ENCODE measurements around the gene GIT1.

GIT1 gene

DNA sequence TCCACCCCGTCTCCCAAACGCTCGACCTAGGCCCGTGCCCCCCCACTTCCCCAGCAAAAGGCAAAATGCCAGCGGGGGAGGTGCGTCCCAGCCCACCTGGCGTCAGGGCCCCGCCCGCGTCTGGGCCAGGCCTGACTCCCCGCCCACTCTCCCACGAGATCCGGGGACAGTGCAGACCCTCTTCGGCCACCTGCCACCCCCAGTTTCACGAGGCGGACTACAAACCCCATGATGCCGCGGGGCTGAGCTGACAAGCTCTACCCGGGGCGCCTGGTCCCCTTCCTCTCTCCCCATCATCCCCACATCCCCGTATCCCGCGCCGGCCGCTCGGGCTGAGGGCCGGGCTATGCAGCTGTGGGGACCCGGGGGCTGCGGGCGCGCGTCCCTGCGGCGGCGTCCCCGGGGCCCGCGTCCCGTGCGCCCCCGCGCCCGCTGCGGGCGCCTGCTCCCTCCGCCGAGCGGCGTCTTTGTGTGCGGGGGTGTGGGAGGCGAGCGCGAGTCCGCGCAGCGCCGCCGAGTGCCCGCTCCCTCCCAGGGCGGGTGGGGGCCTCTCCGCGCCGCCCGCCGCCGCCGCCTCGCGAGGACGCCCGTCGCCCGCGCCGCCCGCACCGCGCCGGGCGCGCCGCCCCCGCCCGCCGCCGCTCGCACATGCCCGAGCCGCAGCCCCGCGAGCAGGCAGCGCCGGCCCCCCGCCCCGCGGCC, 3.6 kb upstream of the GIT1 start, which contains the start of gene ANKRD13B:
Gene ANKRD13B, plus strand, starts transcription at position 283 of the 702 bp plus-strand sequence. CDS start 490 bp downstream, outside the sequence.
- DNase-seq = peak; percentile 28

DNA sequence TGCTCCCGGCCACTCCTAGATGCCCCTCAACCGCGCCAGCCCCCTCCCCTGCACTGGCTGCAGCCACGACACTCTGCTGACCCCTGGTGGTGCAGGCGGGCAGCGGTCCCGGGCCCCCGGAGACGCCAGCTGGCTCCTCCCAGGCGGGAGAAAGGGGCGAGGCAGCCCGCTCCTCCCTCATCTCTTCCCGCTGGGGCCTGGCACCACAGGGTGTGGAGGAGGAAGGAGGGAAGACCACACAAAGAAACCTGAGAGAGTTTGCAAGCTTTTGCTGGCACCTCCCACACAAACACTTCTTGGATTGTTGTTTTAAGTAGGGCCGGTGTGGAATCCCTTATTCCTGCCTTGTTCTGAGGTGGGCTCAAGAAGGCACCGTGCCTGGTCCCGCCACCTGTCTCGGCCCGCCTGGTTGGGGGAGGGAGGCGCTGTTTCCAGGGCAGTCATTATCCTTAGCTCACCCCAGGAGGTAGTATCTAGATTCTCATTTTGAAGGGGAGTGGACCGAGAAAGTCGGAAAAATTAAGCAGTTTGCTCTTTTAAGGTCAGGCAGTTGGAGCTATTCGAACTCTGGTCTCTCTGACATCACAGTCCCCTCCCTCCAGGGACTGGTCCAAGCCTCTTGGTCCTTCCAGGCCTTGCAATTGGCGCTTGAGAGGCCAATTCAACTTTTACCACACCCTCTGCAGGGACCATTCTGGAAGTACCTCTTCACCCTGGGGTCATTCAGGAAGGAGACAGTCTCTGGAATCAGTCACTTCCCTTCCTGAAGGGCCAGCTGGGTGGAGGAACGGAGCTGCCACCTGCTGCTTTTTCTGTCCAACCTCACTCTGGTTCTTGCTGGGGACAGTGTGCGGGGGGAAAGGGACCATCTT, 2.5 kb upstream of the GIT1 start:
- peak; percentile 94 for DNase-seq

DNA sequence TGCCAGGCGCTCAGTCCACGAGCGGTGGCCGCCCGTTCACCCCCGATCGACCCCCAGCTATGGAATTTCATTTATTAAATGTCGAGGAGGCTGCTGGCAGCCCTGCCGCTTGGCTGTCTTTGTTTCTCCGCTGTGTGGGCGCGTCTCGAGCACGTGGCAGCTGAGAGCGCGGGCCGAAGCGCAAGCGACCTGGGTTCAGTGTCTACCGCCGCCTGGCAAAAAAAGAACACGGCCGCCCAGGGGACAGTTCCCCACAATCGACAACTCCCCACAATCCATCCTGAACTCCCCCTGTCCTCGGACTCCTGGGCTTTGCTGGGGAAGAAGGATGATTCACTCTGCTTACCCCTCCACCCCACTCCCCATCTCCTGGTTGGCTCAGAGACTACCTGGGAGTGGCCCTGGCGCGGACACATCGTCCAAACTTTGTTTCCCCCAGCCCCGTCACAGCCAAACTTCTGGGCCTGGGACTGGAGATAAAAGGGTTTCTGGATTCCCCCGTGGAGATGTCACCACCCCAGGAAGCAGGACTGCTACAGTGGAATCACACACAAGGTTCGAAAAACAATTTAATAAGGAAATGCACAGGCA, 1.8 kb upstream of the GIT1 start:
- DNase-seq = peak; percentile 87

DNA sequence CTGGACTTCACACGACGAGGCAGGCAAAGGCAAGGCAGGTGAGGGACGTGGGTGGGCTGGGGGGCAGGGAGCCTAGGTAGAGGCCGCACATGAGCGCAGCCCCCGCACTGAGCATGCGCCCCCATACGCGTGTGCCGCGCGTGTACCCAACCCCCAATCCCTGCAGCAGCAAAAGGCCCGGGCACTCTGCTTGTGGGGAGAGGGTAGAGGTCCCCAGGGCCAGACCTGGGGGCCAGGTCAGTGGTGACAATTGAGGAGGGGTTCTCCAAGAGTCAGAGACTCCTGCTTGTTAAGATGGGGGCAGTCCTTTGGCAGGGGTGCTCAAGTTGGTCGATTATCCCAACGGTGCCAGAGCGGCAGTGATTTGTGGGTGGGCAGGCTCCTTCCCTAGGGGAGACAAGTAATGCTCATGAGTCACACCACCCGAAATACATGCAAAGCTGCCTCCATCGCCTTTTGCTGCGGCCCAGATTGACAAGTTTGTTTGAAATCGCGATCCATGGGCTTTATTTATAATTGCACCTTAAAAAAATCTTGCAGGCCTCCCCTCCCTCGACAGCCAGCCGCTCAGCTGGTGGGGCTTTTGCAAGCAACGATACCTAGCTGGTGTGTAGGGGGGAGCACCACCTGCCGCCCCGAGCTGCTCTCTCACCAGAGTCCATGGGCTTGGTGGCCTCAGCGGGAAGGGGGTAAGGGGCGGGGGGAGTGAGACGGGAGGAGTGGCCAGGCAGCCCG, 1.1 kb upstream of the GIT1 start:
- DNase-seq = peak; percentile 75

DNA sequence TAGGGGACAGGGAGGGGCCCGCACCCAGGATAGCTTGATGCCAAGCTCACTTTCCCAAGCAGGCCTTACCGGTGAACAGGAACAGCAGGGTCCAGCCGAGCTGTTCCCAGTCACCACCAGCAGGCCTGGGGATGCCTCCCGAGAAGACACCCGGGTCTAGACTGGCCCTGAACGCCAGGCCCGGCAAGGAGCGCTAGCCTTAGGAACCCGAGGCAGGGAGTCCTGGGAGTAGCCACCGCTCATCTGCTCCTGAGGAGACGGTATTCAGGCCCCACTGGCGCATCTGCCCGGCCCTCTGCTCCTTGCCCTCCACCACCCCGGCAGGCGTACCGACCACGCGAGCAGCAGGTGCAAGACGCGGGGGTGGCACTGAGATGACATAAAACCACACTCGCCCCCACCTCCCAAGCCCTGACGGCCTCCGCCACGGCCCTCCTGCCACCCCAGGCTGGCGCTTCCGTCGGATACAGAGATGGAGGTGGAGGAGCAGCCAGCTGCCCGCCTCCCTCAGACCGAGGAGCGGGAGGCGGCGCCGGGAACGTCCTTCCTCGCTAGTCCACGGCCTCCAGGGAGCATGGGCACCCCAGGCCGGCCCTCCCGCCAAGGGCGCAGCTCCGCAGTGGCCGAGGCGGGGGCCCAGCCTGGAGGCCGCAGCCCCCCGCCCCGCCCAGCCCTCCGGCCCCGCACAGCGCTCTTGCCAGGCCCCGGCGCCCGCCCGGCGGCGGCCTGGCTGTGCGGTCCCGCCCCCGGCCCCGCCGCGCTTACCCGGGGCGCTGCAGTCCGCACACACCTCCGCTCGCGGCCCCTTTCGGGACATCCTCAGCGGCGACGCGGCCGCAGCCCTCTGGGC, 661 bp downstream of the GIT1 start:
- DNase-seq = peak; percentile 17

DNA sequence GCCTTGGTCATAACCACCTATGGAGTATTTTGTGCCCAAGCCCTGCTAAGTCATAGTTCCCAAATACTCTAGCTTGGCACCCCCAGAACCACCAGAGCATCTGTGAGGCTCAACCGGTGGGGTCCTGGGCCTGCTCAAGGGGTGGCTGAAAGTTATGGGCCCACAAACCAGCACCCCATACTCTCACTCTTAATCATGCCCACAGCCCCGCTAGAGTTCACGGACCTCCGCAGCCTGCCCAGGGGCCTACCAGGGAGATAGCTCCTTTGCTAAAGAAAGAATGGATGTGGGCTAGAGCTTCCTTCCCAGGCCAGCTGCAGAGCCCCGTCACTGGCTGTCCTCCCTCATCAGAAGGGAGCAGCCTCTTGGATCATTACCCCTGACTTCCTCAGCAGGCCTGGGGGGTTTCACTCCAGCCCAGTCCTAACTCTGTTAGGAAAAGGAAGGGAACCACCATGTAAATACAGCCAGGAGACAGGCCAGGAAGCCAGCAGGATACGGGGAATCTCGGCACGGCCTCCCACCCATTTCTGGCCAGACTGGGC, 1.4 kb downstream of the GIT1 start:
- DNase-seq = no peak

DNA sequence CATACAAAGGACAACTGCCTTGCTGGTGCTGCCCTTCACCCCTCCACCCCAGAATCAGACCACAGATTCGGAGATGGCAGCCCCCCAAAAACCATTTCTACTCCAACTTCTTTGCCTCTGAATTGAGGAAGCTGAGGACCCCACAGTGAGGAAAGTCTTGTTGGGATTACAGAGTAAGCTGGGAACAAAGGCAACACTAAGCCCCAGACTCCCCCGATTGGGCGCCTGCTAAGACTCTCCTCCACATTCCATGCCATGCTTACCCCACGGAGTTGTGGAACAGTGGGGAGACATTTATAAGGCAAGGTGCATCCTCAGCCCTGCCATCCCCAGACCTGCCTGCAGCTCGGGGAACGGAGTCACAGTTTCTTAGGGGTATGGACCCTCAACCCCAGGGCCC, 1.9 kb downstream of the GIT1 start:
- peak; percentile 1 for DNase-seq

DNA sequence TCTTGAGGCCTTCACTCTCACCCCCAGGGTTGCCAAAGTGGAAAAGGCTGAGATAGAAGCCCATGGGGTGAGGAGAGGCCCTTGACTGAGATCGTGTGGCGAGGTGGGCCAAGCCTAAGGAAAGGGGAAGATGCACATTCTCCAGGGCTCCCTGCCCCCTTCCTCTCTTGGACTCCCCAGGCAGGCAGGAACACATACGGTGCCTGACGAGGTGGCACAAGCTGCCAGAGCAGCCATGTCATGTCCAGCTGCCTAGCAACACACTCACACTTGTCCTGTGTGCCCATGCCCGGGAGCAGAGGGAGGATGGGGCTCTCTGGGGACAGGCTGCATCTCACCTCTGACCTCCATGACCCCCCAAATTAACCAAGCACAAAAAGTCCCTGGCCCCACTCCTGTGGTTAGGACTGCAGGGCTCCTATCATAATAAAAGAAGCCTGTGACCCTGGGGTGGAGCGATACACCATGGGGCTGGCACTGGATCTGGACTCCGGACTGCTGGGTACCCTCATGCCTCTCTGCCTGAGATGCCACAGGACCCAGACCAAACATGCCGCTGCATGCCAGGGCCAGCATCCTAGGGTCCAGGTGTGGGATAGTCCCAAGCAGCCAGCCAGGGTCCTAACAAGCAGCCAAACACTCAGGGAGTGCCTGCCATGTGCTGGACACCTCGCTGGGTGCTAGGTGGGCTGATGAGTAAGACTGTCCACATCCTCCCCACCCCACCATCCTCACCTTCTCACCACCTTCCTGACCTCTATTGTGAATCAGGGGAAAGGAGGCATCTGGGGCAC, 2.6 kb downstream of the GIT1 start:
- no peak for DNase-seq

DNA sequence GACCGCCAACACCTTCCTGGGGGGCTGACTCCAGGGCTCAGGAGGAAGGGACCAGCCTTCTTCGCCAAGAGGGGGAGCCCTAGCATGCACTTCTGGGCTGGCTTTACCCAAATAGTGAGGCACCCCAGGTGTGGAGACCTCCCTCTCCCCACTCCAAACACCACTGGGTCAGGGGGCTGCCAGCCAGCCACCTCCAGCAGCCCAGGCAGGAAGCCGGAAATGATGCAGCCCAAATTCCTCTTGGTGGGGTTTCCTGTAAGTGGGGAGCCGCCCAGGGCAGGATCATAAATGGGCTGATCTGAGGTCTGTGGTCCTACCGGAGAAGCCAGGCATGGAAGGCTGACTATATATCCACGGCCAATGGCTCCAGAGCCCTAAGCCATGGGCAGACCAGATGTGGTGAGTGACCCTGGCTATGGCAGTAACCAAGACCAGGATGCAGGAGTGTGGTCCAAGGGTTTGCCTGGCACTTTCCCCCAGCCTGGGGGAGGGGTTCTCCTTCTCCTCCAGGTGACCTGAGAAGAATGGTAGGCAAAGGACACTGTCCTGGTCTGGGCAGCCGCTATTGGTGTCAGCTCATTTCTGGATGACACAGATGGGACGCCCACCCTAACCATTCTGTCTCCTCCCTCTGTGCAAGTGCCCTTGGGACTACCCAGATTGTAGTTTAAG, 4.2 kb downstream of the GIT1 start:
- no peak for DNase-seq

DNA sequence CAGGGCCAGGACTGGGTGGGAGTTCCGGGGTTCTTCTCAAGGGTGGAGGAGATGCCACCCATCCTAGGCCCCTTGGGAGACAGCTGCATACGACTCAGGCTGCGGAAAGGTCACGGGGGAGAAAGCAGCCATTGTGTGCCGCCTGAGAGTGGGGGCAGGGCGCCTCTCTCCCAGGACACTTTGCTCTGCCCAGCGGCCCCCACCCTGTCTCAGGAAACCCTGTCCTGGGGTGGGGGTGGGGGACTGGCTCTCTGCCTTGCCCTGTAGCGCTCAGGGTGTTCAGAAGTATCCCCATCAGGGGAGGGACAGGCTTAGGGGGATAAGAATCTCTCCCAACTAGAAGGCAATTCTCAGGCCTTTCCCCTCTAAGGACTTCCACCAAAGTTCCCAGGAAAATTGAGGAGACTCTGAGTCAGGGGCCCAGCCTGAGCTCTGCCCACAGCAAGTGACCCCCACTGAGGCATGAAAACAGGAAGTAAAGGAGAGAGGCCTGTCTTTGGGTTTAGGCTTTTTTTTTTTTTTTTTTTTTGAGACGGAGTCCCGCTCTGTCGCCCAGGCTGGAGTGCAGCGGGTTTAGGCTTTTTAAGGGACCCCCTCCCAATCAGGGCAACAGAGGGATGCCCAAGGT, 4.9 kb downstream of the GIT1 start:
- DNase-seq = no peak

DNA sequence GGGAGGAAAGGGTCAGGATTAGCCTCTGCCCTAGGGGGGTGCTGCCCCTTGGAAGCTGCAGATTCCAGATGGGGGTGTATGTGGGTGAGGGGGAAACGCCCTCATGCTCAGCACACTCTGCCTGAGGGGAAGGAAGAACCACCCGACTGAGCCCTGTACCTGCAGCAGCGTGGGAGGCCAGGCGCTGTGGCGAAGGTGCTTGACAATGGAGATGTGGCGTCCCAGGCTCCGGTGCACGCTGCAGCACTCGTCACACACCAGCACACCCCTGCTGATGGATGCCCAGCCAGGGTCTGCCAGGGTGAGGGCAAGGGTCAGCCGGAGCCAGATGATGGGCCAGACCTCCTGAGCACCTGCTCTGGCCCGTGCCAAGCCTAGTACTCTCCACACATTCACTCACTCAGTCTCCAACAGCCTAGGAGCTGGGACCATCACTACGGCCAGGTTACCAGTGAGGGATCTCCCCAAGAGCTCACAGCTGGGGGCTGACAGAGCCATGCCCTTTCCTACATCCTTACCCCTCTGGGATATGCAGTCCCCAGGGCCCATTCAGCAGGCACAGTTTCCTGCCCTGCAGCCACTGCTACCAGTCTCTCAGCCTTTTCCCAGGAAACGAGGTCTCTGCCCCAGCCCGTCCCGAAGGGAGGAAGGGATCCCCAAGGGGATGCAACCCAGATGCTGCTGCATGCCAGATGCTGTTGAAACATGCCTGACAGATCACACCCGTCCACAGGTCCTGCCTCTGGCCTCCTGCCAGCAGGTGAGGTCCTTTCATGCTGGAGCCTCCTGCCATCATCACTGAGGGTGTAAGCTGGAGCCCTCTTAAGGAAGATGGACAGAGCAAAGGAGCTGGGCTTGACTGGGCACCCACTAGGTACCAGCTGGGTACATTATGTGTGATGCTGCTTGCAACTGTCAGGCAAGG, 5.9 kb downstream of the GIT1 start:
- DNase-seq = no peak

DNA sequence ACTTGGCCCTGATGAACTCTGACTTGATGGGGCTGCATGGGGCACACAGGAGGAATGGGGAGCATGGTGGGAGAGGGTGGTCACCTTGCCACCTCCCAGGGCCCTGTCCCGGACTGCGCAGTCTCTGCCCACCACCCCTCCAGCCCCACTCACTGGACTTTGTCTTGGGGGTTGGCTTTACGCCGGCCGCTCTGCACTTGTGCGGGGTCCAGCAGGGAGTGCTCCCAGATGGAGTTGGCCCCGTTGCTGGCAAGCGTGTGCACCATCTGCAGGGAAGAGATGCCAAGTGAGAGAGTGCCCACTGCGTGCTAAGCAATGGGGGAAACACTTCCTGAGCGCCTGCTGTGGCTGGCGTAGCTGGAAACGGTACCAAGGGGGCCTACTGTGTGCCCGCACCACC, 6.7 kb downstream of the GIT1 start:
- DNase-seq = no peak

DNA sequence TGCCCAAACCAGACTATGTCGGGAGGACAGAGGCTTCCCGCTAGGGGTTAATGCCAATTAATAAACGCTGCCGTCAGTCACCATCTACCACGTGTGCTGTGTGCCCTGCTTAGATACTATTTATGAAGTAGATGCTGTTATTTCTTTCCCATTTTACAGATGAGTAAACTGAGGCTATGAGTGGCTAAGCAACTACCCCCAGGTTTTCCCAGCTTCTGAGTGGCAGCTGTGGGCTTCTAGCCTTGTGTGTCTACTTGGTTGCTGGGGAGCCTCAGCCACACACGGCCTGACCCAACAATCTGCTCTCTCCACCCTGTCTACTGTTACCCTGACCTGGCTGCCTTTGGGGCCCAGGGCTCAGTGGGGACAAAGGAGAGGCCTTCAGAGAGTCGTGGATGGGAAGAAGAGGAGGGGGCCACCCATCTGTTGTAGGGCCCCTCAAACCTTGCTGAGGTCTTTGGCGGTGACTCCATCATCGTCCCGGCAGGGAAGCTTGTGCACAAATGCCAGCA, 7.1 kb downstream of the GIT1 start:
- no peak for DNase-seq

DNA sequence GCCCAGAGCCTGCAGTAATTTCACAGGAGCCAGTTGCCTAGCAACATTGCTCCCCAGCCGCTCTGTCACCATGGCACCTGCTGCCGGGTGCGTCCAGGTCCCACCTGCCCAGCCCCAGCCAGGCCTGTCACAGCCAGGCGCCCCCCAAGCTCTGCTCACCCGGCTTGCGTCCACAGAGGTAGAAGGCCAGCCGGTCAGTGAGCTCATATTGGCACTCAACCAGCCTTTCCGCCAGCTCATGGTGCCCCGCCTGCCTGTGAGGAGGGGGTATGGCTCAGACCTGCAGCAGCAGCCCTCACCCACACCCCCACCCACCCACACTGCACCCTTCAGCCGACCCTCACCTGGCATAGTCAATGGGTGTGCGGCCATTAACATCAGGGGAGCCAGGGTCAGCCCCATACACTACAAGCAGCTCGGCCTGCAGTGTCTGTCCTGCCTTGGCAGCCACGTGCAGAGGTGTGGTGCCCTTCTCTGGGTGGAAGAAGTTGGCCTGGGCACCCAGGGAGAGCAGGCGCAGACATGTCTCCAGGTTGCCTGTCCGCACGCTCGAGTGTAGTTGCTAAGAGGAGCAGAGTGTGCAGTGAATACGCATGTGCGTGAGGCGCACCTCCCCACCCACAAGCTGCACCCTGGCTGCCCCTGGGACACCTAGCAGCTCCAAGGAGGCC, 7.7 kb downstream of the GIT1 start:
- no peak for DNase-seq

DNA sequence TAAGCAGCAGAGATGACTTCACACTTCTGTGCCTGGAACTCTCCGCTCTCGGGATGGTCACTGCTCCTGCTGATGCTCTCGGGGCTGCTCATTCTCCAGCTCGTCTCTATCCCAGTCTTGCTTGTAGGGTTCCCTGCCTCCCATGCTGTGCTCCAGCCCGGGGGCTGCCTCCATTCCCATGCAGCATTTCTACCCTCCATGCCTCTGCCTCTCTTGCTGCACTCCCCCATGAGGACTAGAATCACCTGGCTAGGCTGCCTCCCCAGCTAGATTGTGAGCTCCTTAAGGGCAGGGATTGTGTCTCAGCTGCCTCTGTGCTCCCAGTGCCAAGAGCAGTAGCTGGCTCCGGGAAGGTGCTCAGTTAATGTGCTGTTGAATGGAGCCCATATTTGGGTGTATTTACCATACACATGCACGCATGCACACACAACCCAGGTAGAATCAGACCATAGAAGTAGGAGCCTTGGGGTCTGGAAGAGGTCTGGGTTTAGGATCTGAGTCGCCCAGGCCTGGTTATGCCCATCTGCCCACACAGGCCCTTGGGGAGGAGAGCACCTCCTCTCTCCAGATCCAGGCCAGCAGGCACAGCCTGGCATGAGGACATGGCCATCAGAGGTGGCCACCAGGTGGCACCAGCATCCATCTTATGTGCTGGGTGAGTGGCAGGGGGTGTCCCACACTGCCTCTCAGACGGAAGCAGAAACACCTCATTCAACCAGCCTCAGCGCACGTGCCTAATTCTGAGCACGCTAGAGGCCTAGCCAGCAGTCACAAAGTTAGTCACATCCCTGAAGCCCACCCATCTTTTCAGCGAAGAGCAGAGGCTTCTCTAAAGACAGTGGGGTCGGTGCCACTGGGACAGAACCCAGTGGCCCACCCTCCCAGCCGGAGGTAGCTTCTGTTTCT, 9.3 kb downstream of the GIT1 start:
- peak; percentile 63 for DNase-seq

DNA sequence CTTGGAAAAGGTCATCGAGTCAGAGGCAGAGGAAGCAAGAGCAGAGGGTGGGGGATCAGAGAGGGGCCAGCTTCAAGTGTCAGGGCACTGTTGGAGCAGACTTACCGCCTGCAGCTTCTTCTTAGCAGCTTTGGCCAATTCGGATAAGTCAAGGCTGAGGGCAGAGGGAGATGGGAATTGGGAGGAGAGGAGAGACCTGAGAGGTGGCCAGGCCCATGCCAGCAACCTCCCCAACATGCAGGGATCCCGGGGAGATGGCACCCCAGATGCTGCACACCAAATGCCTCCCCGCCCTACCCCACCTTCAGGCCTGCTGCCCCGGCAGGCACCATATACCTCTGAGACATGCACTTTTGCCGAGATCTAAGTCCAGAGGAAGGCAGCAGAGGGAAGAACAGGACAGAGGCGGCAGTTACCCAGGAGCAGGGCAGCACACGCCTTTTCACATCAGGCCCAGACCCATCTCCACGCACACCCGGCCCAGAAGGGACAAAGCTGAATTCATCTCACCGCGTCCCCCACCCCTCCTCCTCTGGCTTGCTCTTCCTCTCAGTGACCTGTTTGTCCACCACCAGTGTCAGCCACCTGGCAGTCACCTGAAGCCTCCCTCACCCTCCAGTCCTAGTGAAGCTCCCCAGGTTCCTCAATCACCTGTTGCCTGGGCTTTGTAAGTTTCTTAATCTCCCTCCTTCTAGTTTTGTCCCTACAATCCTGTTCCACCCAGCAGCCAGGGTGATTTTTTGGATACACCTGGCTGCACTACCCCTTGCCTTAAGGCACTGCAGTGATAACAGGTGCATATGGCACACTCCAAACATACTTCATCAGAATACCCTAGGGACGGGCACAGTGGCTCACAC, 10.6 kb downstream of the GIT1 start:
- DNase-seq = no peak
